Measurements from ENCODE around the gene STAG1.

DNA sequence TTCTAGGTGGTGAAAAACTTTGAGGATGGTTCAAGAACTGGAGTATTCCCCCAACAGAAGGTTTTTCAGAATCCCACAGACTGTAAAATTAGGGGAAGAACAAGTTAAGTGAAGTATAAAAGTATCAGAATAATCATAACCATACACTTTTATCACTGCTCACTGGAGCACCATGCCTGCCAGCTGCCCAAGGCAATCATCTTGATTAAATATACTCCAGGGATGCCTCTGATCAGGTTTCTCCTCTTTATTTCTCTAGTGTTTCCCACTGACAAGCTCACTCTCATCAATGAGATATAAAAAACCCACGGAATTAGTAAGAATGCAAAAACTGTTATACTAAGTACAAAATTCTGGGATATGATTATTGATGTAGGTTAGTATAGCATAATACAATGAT is 108.0 kb downstream of the STAG1 start:
- TF ChIP-seq POLR2A (IDR thresholded peaks at IDR 0.05; ENCODE audit: low read length) = no peak
- TF ChIP-seq GATA1 (IDR thresholded peaks at IDR 0.05; ENCODE audit: low read depth, low read length) = no peak
